Measurements from ENCODE around the gene SAMD9L. TPM values are rescaled to one million over a fixed set of nuclear protein-coding genes. Genes with fewer than 3 reads are reported as not detected.

SAMD9L gene
- total RNA-seq, 1 experiment from 2014 or later: not detected

DNA sequence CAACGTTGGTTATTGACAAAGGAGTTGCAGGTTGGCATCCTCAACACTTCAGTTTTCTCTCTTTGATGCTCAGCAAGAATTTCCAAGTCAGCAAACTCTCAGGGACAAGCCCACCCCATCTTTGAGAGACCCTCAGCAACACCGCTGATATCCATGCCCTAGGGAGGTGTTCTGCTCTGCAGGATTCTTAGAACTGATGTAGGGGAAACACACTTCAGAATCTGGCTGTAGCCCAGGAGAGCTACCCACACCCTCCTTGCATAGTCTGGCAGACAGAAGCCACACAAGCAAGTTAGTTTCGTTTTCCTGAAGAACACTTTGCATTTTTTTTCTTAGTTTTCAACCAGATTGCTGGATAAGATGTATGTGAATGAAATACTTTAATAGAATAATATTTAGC lies 822 bp downstream of the SAMD9L start:
- Histone ChIP-seq H2AK5ac (ENCODE audit: insufficient read length, low read length) (no peak overlapping the region), H3K27ac (ENCODE audit: insufficient read length, low read depth, low read length) (no peak overlapping the region), H3K18ac (ENCODE audit: insufficient read length, low read depth, low read length) (no peak overlapping the region), H3K56ac (ENCODE audit: insufficient read length, low read depth, low read length) (no peak overlapping the region), H3K4me2 (ENCODE audit: insufficient read depth, insufficient read length, low read length) (no peak overlapping the region), H2BK5ac (ENCODE audit: insufficient read length, low read length) (no peak overlapping the region), H3K79me1 (ENCODE audit: insufficient read depth, low read depth, low read length, poor library complexity, severe bottlenecking) (no peaks in the 10 kb centered on the region), H3K79me2 (ENCODE audit: insufficient read depth, low read length) (no peaks in the 10 kb centered on the region), H3K4me1 (ENCODE audit: insufficient read depth, low read length) (no peaks in the 10 kb centered on the region; the same call in 1 of the 2 replicates), H2BK120ac (ENCODE audit: low read depth, low read length, poor library complexity, severe bottlenecking) (no peak overlapping the region), H3K27me3 (ENCODE audit: insufficient read depth, low read length) (no peaks in the 10 kb centered on the region), H3T11ph (ENCODE audit: low read length) (no peak overlapping the region), H3K23me2 (ENCODE audit: insufficient read length, low read depth, low read length, poor library complexity, severe bottlenecking) (no peaks in the 10 kb centered on the region), H4K20me1 (ENCODE audit: control insufficient read depth, insufficient read depth, insufficient read length) (peaks cover 3% of the 10 kb centered on the region), H2BK20ac (ENCODE audit: low read depth, low read length, poor library complexity, severe bottlenecking) (no peak overlapping the region), H4K5ac (ENCODE audit: insufficient read length, low read depth, low read length) (no peak overlapping the region), H4K8ac (replicated peaks; ENCODE audit: insufficient read length, low read depth, low read length) (no peak overlapping the region), H2BK12ac (ENCODE audit: insufficient read length, low read depth, low read length) (no peak overlapping the region), H3K23ac (ENCODE audit: insufficient read length, low read depth, low read length) (no peak overlapping the region), H3K14ac (ENCODE audit: insufficient read depth, low read length) (no peak overlapping the region), H4K91ac (ENCODE audit: insufficient read length, low read depth, low read length) (no peak overlapping the region), H3K4ac (ENCODE audit: low read depth, low read length) (no peak overlapping the region), H2BK15ac (ENCODE audit: low read depth, low read length) (no peak overlapping the region), H3K9me3 (ENCODE audit: control insufficient read depth, low read depth, low read length) (no peaks in the 10 kb centered on the region), H3K9ac (ENCODE audit: extremely low read depth, insufficient read length, low read length) (no peak overlapping the region), H2AFZ (ENCODE audit: low read length) (no peak overlapping the region)
- Mint-ChIP-seq H3K27ac (no peak overlapping the region), H3K4me1 (peaks cover 3 to 15% of the 10 kb centered on the region in 2 experiments; a peak in 3 of 4 replicates), H3K27me3 (ENCODE audit: low read depth) (no peaks in the 10 kb centered on the region; the same call in none of the 2 replicates), H3K36me3 (ENCODE audit: insufficient read depth in 1 of 3, low read depth in 3 of 3) (no peaks in the 10 kb centered on the region), H3K4me3 (no peak overlapping the region), H3K9me3 (no peaks in the 10 kb centered on the region)
- TF ChIP-seq, protein P1, sequence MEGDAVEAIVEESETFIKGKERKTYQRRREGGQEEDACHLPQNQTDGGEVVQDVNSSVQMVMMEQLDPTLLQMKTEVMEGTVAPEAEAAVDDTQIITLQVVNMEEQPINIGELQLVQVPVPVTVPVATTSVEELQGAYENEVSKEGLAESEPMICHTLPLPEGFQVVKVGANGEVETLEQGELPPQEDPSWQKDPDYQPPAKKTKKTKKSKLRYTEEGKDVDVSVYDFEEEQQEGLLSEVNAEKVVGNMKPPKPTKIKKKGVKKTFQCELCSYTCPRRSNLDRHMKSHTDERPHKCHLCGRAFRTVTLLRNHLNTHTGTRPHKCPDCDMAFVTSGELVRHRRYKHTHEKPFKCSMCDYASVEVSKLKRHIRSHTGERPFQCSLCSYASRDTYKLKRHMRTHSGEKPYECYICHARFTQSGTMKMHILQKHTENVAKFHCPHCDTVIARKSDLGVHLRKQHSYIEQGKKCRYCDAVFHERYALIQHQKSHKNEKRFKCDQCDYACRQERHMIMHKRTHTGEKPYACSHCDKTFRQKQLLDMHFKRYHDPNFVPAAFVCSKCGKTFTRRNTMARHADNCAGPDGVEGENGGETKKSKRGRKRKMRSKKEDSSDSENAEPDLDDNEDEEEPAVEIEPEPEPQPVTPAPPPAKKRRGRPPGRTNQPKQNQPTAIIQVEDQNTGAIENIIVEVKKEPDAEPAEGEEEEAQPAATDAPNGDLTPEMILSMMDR (conservative IDR thresholded peaks at IDR 0.05): no peak
- WGBS (ENCODE audit: extremely low coverage, insufficient read length, low lambda C conversion rate): no CpG with 5 or more reads among the region's 3 CpGs
- DNase-seq: no peak
